ENCODE data around the gene ZNRF1. TPM values are rescaled to one million over a fixed set of nuclear protein-coding genes. Genes with fewer than 3 reads are reported as not detected.

ZNRF1 gene
- total and polyA plus RNA-seq, 2 of the 13 experiments (the other 11 are each of a cell fraction or from before 2014, with no cell fraction given): 43.9 to 58.7 TPM

DNA sequence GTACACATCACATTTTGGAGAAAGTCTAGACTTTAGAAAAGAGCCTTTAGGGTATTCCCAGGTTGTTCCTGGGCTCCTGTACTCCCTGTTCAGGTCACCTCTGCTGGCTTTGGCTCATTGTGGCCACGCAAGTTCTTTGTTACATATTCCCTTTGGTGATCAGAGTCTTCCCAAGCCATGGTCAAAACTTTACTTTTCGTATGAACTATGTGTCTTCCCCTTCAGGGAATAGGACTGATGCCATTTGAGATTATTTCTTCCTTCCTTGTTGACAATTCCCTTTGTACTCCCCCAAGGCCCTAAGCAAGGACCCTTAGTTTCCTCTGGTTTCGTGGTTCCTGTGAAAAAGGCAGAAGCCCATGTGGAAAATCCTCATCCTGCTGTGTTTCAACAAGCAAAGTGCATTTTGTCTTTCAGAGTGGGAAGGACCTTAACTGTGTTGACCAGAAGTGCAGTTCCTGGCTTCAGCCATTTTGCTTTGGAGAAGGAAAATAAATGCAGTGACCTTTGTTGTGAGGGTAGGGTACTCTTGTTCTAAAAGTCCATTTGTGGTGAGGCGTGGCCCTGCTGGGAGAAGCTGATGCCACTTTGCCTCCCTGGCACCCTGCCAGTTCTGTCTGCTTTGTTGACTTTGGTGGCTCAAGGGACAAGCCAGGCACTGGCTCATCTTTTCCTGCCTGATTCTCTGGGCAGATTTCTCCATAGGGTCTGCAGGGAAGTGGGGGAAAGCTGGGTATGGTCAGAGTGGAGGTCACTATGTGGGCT, 55.1 kb downstream of the ZNRF1 start (continued):
- no peak for TF ChIP-seq ZBTB40 (IDR thresholded peaks at IDR 0.05)
- TF ChIP-seq ZBTB40 (CRISPR knock-in tag; IDR thresholded peaks at IDR 0.05): no peak
- no peak for TF ChIP-seq KAT2B (IDR thresholded peaks at IDR 0.05; ENCODE audit: borderline replicate concordance, low read depth, low read length)
- peak; percentile 80 for TF ChIP-seq SOX5 (CRISPR knock-in tag; IDR thresholded peaks at IDR 0.05; ENCODE audit: borderline replicate concordance)
- TF ChIP-seq ZNF550 (CRISPR knock-in tag; IDR thresholded peaks at IDR 0.05; ENCODE audit: borderline replicate concordance): no peak
- TF ChIP-seq ZNF558 (CRISPR knock-in tag; IDR thresholded peaks at IDR 0.05; ENCODE audit: borderline replicate concordance): no peak
- TF ChIP-seq, protein P1, sequence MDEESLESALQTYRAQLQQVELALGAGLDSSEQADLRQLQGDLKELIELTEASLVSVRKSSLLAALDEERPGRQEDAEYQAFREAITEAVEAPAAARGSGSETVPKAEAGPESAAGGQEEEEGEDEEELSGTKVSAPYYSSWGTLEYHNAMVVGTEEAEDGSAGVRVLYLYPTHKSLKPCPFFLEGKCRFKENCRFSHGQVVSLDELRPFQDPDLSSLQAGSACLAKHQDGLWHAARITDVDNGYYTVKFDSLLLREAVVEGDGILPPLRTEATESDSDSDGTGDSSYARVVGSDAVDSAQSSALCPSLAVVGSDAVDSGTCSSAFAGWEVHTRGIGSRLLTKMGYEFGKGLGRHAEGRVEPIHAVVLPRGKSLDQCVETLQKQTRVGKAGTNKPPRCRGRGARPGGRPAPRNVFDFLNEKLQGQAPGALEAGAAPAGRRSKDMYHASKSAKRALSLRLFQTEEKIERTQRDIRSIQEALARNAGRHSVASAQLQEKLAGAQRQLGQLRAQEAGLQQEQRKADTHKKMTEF (CRISPR knock-in tag; IDR thresholded peaks at IDR 0.05): peak; percentile 61
- TF ChIP-seq ADNP (CRISPR knock-in tag; IDR thresholded peaks at IDR 0.05): no peak
- TF ChIP-seq ZNF740 (CRISPR knock-in tag; IDR thresholded peaks at IDR 0.05): 0 out of 2 replicates have a peak, but pooled peaks have one; percentile 25
- no peak for TF ChIP-seq TAF1 (CRISPR knock-in tag; IDR thresholded peaks at IDR 0.05)
- no peak for TF ChIP-seq HNRNPLL (IDR thresholded peaks at IDR 0.05; ENCODE audit: low read depth, low read length, poor library complexity, severe bottlenecking)
- peak; percentile 62; the same call in 1 of the 3 replicates for TF ChIP-seq MXI1 (IDR thresholded peaks at IDR 0.05; ENCODE audit: borderline replicate concordance, low read depth, low read length)
- no peak for TF ChIP-seq ZNF354B (CRISPR knock-in tag; IDR thresholded peaks at IDR 0.05)
- TF ChIP-seq JUND (CRISPR knock-in tag; IDR thresholded peaks at IDR 0.05): 0 out of 2 replicates have a peak, but pooled peaks have one; percentile 20
- no peak for TF ChIP-seq PLRG1 (conservative IDR thresholded peaks at IDR 0.05)
- peak; percentile 74; the same call in 1 of the 2 replicates for TF ChIP-seq MED1 (CRISPR knock-in tag; IDR thresholded peaks at IDR 0.05)
- no peak for TF ChIP-seq FOSL1 (CRISPR knock-in tag; IDR thresholded peaks at IDR 0.05; ENCODE audit: borderline replicate concordance)
- TF ChIP-seq RORA (CRISPR knock-in tag; IDR thresholded peaks at IDR 0.05): no peak
- peak; percentile 94 for TF ChIP-seq SALL1 (CRISPR knock-in tag; IDR thresholded peaks at IDR 0.05)

Data from HepG2 (cell line).